ENCODE results near the gene KITLG.

DNA sequence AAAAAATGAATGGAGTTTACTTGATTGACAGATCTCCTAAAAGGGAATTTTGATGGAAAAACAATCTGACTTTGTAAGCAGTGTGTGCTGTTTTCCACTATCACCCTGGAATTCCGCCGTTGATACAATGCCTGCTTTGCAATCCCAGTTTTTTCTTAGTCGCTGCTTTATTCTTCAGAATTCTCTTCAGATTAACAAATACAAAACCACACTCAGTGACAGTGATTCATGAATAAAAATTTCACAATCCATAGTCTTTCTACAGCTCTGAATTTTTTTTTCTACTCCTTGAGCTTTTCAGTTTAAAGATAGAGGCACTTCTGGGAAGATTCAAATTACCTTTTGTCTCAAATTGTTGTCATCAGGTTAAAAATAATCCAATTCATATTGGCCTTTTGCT lies 44.6 kb upstream of the KITLG start:
- TF ChIP-seq, protein P1, sequence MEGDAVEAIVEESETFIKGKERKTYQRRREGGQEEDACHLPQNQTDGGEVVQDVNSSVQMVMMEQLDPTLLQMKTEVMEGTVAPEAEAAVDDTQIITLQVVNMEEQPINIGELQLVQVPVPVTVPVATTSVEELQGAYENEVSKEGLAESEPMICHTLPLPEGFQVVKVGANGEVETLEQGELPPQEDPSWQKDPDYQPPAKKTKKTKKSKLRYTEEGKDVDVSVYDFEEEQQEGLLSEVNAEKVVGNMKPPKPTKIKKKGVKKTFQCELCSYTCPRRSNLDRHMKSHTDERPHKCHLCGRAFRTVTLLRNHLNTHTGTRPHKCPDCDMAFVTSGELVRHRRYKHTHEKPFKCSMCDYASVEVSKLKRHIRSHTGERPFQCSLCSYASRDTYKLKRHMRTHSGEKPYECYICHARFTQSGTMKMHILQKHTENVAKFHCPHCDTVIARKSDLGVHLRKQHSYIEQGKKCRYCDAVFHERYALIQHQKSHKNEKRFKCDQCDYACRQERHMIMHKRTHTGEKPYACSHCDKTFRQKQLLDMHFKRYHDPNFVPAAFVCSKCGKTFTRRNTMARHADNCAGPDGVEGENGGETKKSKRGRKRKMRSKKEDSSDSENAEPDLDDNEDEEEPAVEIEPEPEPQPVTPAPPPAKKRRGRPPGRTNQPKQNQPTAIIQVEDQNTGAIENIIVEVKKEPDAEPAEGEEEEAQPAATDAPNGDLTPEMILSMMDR (IDR thresholded peaks at IDR 0.05): no peak
- no peak for TF ChIP-seq POLR2A (IDR thresholded peaks at IDR 0.05)
